CD14-positive monocyte (primary cell): ENCODE measurements around the gene PSG5. TPM values are rescaled to one million over a fixed set of nuclear protein-coding genes. Genes with fewer than 3 reads are reported as not detected.
"Not testable (repeated sequence)": the region's sequence is repeated elsewhere in the genome, so short reads cannot be mapped to it uniquely, and the experiment has no call there.

Experiments
- DNase-seq, 3 donors: peaks; one replicate each; pipeline ENCODE4 v3.0.0-alpha.2; 2011 to 2022
- H2AFZ ChIP-seq: 2 replicates; pipeline ENCODE4 v1.6.0; 2012; ENCODE audit warnings: mild to moderate bottlenecking, low read depth, low read length, inconsistent platforms; ENCODE audit not compliant: insufficient read depth, poor library complexity, severe bottlenecking
- H3K27ac ChIP-seq, 2 donors: 1 replicate in 1 of 2; 2 replicates in 1 of 2; pipeline ENCODE4 v1.5.1; 2012 to 2013; ENCODE audit warnings: low read length in 2 of 2, control low read depth in 1 of 2, inconsistent platforms in 1 of 2, low read depth in 1 of 2, mild to moderate bottlenecking in 1 of 2
- H3K27me3 ChIP-seq, 2 donors: one replicate each; pipeline versions ENCODE4 v1.6.0 to v1.6.1; 2011 to 2013; ENCODE audit warnings: low read length in 2 of 2; ENCODE audit not compliant: control insufficient read depth in 2 of 2, insufficient read depth in 2 of 2
- H3K36me3 ChIP-seq, 2 donors: replicated peaks in 1 of 2; 1 replicate in 1 of 2; 2 replicates in 1 of 2; pipeline versions ENCODE4 v1.5.1 to v1.6.1; 2012 to 2013; ENCODE audit warnings: low read length in 2 of 2, control low read depth in 1 of 2, inconsistent platforms in 1 of 2, mild to moderate bottlenecking in 1 of 2; ENCODE audit not compliant: insufficient read depth in 2 of 2, control insufficient read depth in 1 of 2
- H3K4me1 ChIP-seq, 2 donors: 1 replicate in 1 of 2; 2 replicates in 1 of 2; pipeline versions ENCODE4 v1.5.1 to v1.6.1; 2012 to 2013; ENCODE audit warnings: low read length in 2 of 2, control low read depth in 1 of 2, inconsistent platforms in 1 of 2, mild to moderate bottlenecking in 1 of 2, moderate library complexity in 1 of 2; ENCODE audit not compliant: insufficient read depth in 2 of 2, control insufficient read depth in 1 of 2
- H3K4me2 ChIP-seq: replicated peaks from 2 replicates; pipeline ENCODE3; 2012; ENCODE audit warnings: low read length, moderate library complexity, mild to moderate bottlenecking; ENCODE audit not compliant: poor library complexity, severe bottlenecking; ENCODE audit errors: extremely low read depth
- H3K4me3 ChIP-seq, 3 experiments: fragments of 200-600 bp in 1 of 3; sonication (generic) in 1 of 3; replicated peaks in 1 of 3; 1 replicate in 2 of 3; 2 replicates in 1 of 3; pipeline ENCODE4 v1.5.1; 2011 to 2013; ENCODE audit warnings: low read length in 3 of 3, mild to moderate bottlenecking in 3 of 3, control low read depth in 2 of 3, low read depth in 2 of 3, inconsistent platforms in 1 of 3, moderate library complexity in 1 of 3
- H3K79me2 ChIP-seq: 2 replicates; pipeline ENCODE4 v1.6.0; 2012; ENCODE audit warnings: mild to moderate bottlenecking, control low read depth, inconsistent platforms, low read length, moderate library complexity; ENCODE audit not compliant: insufficient read depth
- H3K9ac ChIP-seq: 2 replicates; pipeline ENCODE4 v1.6.0; 2017; ENCODE audit warnings: low read length, mild to moderate bottlenecking; ENCODE audit not compliant: insufficient read depth, poor library complexity, severe bottlenecking
- H3K9me3 ChIP-seq, 2 donors: replicated peaks in 1 of 2; 1 replicate in 1 of 2; 2 replicates in 1 of 2; pipeline versions ENCODE4 v1.5.1 to v1.6.1; 2012 to 2013; ENCODE audit warnings: low read length in 2 of 2, control low read depth in 1 of 2; ENCODE audit not compliant: control insufficient read depth in 1 of 2, insufficient read depth in 1 of 2
- H4K20me1 ChIP-seq: 2 replicates; pipeline ENCODE4 v1.6.0; 2012; ENCODE audit warnings: mild to moderate bottlenecking, low read length, control low read depth, moderate library complexity; ENCODE audit not compliant: insufficient read depth
- H3K27ac Mint-ChIP-seq, 7 donors: one replicate each; pipeline ENCODE4 v1.8.0; 2020; ENCODE audit warnings: mild to moderate bottlenecking in 7 of 7, mixed read lengths in 7 of 7, moderate library complexity in 6 of 7, inconsistent platforms in 2 of 7
- H3K27me3 Mint-ChIP-seq, 3 donors: one replicate each; pipeline ENCODE4 v1.8.0; 2021 to 2022; ENCODE audit warnings: low read depth in 3 of 3, mild to moderate bottlenecking in 3 of 3, mixed read lengths in 3 of 3, moderate library complexity in 3 of 3, inconsistent platforms in 1 of 3
- H3K36me3 Mint-ChIP-seq, 2 donors: one replicate each; pipeline ENCODE4 v1.8.0; 2020; ENCODE audit warnings: mixed read lengths in 2 of 2, inconsistent platforms in 1 of 2, mild to moderate bottlenecking in 1 of 2
- H3K4me1 Mint-ChIP-seq: one replicate; pipeline ENCODE4 v1.8.0; 2020; ENCODE audit warnings: mild to moderate bottlenecking, mixed read lengths
- H3K4me3 Mint-ChIP-seq, 2 donors: one replicate each; pipeline ENCODE4 v1.8.0; 2020; ENCODE audit warnings: mild to moderate bottlenecking in 2 of 2, mixed read lengths in 2 of 2, moderate library complexity in 1 of 2
- H3K9me3 Mint-ChIP-seq, 7 donors: one replicate each; pipeline ENCODE4 v1.8.0; 2020 to 2022; ENCODE audit warnings: mixed read lengths in 7 of 7, mild to moderate bottlenecking in 6 of 7, moderate library complexity in 6 of 7, inconsistent platforms in 2 of 7
- CTCF ChIP-seq: fragments of 200-600 bp; IDR thresholded peaks from one replicate; pipeline ENCODE4 v1.8.0; 2022; ENCODE audit warnings: antibody characterized with exemption, mild to moderate bottlenecking
- WGBS: methylation state at CpG from one replicate; pipeline ENCODE4 v1.1.5; 2013; ENCODE audit warnings: missing lambda C conversion rate; ENCODE audit not compliant: insufficient coverage; 5-methylcytosine and 5-hydroxymethylcytosine counted together
- intact Hi-C, 2 donors: fragments of 100-400 bp; cut with micrococcal nuclease; formaldehyde crosslinking; loops; one replicate each; pipeline versions ENCODE4 v1.15.0 to v1.15.1; 2023
- polyA plus RNA-seq, 3 donors: library from polyadenylated mRNA; depleted of rRNA in 1 of 3; unstranded in 2 of 3; stranded (reverse) in 1 of 3; fragments of 300-500 nt in 2 of 3; fragments of >200 nt in 1 of 3; fragmentation: Illumina TruSeq in 2 of 3; gene quantifications; 1 replicate in 2 of 3; 2 replicates in 1 of 3; pipeline ENCODE4 v1.2.3, GENCODE V29; 2012 to 2021

The PSG5 gene
- polyA plus RNA-seq, 3 donors, result not detected

- H2AFZ ChIP-seq, H3K4me2 ChIP-seq, H4K20me1 ChIP-seq, intact Hi-C loops, H3K36me3 ChIP-seq, H3K9me3 ChIP-seq, H3K4me3 Mint-ChIP-seq, H3K79me2 ChIP-seq, H3K4me1 ChIP-seq, H3K4me1 Mint-ChIP-seq, H3K36me3 Mint-ChIP-seq, H3K9ac ChIP-seq, H3K27ac ChIP-seq, DNase-seq, H3K27me3 ChIP-seq, H3K4me3 ChIP-seq, H3K27me3 Mint-ChIP-seq: not testable (repeated sequence)
- WGBS, result 83% methylated on average over 1 of the region's 4 CpGs
- peaks cover 4 to 33% (median 21%) of the 10 kb centered on the region in 7 donors for H3K9me3 Mint-ChIP-seq
- H3K27ac Mint-ChIP-seq, result peak overlapping the region in 1 of 7 donors; percentile 46
These were observed 32.8 kb upstream of the PSG5 start for GRCh38 chr19:43219136-43219535.

- H2AFZ ChIP-seq, H3K4me2 ChIP-seq, H3K9ac ChIP-seq, H3K27ac Mint-ChIP-seq, H3K36me3 Mint-ChIP-seq, H3K4me1 ChIP-seq, H4K20me1 ChIP-seq, H3K27me3 Mint-ChIP-seq, H3K27me3 ChIP-seq, DNase-seq, intact Hi-C loops, H3K79me2 ChIP-seq, H3K27ac ChIP-seq, H3K9me3 ChIP-seq, H3K4me3 ChIP-seq, H3K36me3 ChIP-seq, H3K4me1 Mint-ChIP-seq, H3K4me3 Mint-ChIP-seq: not testable (repeated sequence)
- WGBS, result no CpG with 5 or more reads among the region's 2 CpGs
- peaks cover 0 to 11% (median 6%) of the 10 kb centered on the region in 7 donors for H3K9me3 Mint-ChIP-seq
These were observed 29.5 kb upstream of the PSG5 start for GRCh38 chr19:43215881-43216280.

GRCh38 chr19:43207991-43208390 lies 21.7 kb upstream of the PSG5 start:
- Histone ChIP-seq H3K9ac (no peak overlapping the region), H3K9me3 (no peaks in the 10 kb centered on the region), H3K79me2 (no peaks in the 10 kb centered on the region), H2AFZ (no peak overlapping the region), H3K27ac (no peak overlapping the region), H3K4me2 (no peak overlapping the region), H3K4me1 (no peaks in the 10 kb centered on the region), H3K27me3 (no peaks in the 10 kb centered on the region), H3K4me3 (no peak overlapping the region), H3K36me3 (no peaks in the 10 kb centered on the region), H4K20me1 (no peaks in the 10 kb centered on the region)
- H3K9me3 Mint-ChIP-seq, result peaks cover 0 to 3% (median 0%) of the 10 kb centered on the region in 7 donors
- no peak for DNase-seq
- H3K4me3 Mint-ChIP-seq, result no peak overlapping the region
- no peaks in the 10 kb centered on the region for H3K36me3 Mint-ChIP-seq
- H3K27ac Mint-ChIP-seq, result no peak overlapping the region
- WGBS, result 92% methylated on average over 2 of the region's 4 CpGs
- H3K27me3 Mint-ChIP-seq, result peaks cover 3 to 6% (median 4%) of the 10 kb centered on the region in 3 donors
- H3K4me1 Mint-ChIP-seq, result peaks cover 13% of the 10 kb centered on the region
- TF ChIP-seq CTCF, result no peak
- intact Hi-C loops, result no loop called here
